IMR-90 (cell line): ENCODE measurements around the gene SERPINH1. TPM values are rescaled to one million over a fixed set of nuclear protein-coding genes. Genes with fewer than 3 reads are reported as not detected.

Source experiments
- ATAC-seq: fragments of 200-7000 bp; cut with Tn5 transposase; 2 replicates; pipeline ENCODE4 v1.9.1; 2020; ENCODE audit warnings: low read depth, mild to moderate bottlenecking, moderate library complexity
- BruUV-seq: library from RNA; stranded (reverse); fragments of 400-500 nt; replicated peaks from 2 replicates; lab custom pipeline; 2021; lab: Mats Ljungman, UMichigan
- CTCF ChIA-PET: fragments of 300-600 bp; formaldehyde crosslinking; extraction: SDS; loops from one replicate; lab custom pipeline; 2021; ENCODE audit warnings: antibody characterized with exemption; lab: Yijun Ruan, JAX
- POLR2A ChIA-PET: fragments of 300-600 bp; sonication (Branson Sonifier 250); formaldehyde crosslinking; loops from one replicate; lab custom pipeline; 2022; ENCODE audit warnings: antibody characterized with exemption; ENCODE audit not compliant: unreplicated experiment; lab: Charles Lee
- DNase-seq: peaks from one replicate; pipeline ENCODE4 v3.0.0; 2013
- H2AFZ ChIP-seq: replicated peaks from 2 replicates; pipeline ENCODE3; 2013; ENCODE audit warnings: low read length, mild to moderate bottlenecking; ENCODE audit not compliant: poor library complexity
- H2AK5ac ChIP-seq: 2 replicates; pipeline ENCODE4 v1.6.1; 2013; ENCODE audit warnings: low read depth, low read length, inconsistent platforms
- H2AK9ac ChIP-seq: replicated peaks from 2 replicates; pipeline ENCODE3; 2013; ENCODE audit warnings: mild to moderate bottlenecking, low read depth, low read length, moderate library complexity; ENCODE audit not compliant: poor library complexity
- H2BK120ac ChIP-seq: 2 replicates; pipeline ENCODE4 v1.6.1; 2013; ENCODE audit warnings: low read depth, low read length, inconsistent platforms
- H2BK15ac ChIP-seq: 3 replicates; pipeline ENCODE4 v1.6.1; 2013; ENCODE audit warnings: low read depth, low read length, inconsistent platforms
- H2BK20ac ChIP-seq: 2 replicates; pipeline ENCODE4 v1.6.1; 2013; ENCODE audit warnings: low read depth, mild to moderate bottlenecking, inconsistent platforms, low read length, moderate library complexity
- H2BK5ac ChIP-seq: 2 replicates; pipeline ENCODE4 v1.6.1; 2013; ENCODE audit warnings: mild to moderate bottlenecking, low read depth, low read length, inconsistent platforms; ENCODE audit not compliant: poor library complexity, severe bottlenecking
- H3K14ac ChIP-seq: replicated peaks from 2 replicates; pipeline ENCODE4 v1.6.1; 2013; ENCODE audit warnings: low read depth, low read length, inconsistent platforms
- H3K18ac ChIP-seq: 2 replicates; pipeline ENCODE4 v1.6.1; 2013; ENCODE audit warnings: low read depth, low read length, control low read depth
- H3K23ac ChIP-seq: 2 replicates; pipeline ENCODE4 v1.6.1; 2013; ENCODE audit warnings: low read depth, low read length, inconsistent platforms
- H3K27ac ChIP-seq: 2 replicates; pipeline ENCODE4 v1.5.1; 2013; ENCODE audit warnings: mild to moderate bottlenecking, control low read depth, low read length; ENCODE audit not compliant: insufficient read depth
- H3K27me3 ChIP-seq: 2 replicates; pipeline ENCODE4 v1.6.1; 2013; ENCODE audit warnings: low read length; ENCODE audit not compliant: control insufficient read depth, insufficient read depth
- H3K36me3 ChIP-seq: 2 replicates; pipeline ENCODE4 v1.6.1; 2013; ENCODE audit warnings: low read length, mixed read lengths; ENCODE audit not compliant: control insufficient read depth, insufficient read depth
- H3K4ac ChIP-seq: 2 replicates; pipeline ENCODE4 v1.6.1; 2013; ENCODE audit warnings: low read depth, low read length, inconsistent platforms
- H3K4me1 ChIP-seq: 2 replicates; pipeline ENCODE4 v1.6.1; 2013; ENCODE audit warnings: low read length, mixed read lengths; ENCODE audit not compliant: control insufficient read depth, insufficient read depth
- H3K4me2 ChIP-seq: 2 replicates; pipeline ENCODE4 v1.6.1; 2013; ENCODE audit warnings: low read depth, mild to moderate bottlenecking, control low read depth, low read length, moderate library complexity
- H3K4me3 ChIP-seq: 2 replicates; pipeline ENCODE4 v1.5.1; 2013; ENCODE audit warnings: low read depth, mild to moderate bottlenecking, control low read depth, low read length, moderate library complexity; ENCODE audit not compliant: insufficient read depth
- H3K56ac ChIP-seq: 2 replicates; pipeline ENCODE4 v1.6.1; 2013; ENCODE audit warnings: low read length, inconsistent platforms; ENCODE audit not compliant: insufficient read depth; ENCODE audit errors: extremely low read depth
- H3K79me1 ChIP-seq, 2 experiments: 2 replicates each; pipeline ENCODE4 v1.6.1; 2013; ENCODE audit warnings: low read length in 2 of 2, inconsistent platforms in 1 of 2, low read depth in 1 of 2
- H3K9ac ChIP-seq: 2 replicates; pipeline ENCODE4 v1.6.1; 2013; ENCODE audit warnings: low read depth, low read length, control low read depth
- H3K9me1 ChIP-seq: 2 replicates; pipeline ENCODE4 v1.6.1; 2013; ENCODE audit warnings: low read length, inconsistent platforms; ENCODE audit not compliant: insufficient read depth
- H3K9me3 ChIP-seq: 2 replicates; pipeline ENCODE4 v1.6.1; 2013; ENCODE audit warnings: low read length; ENCODE audit not compliant: control insufficient read depth, insufficient read depth
- H4K20me1 ChIP-seq: 2 replicates; pipeline ENCODE4 v1.6.1; 2013; ENCODE audit warnings: low read length, inconsistent platforms; ENCODE audit not compliant: insufficient read depth
- H4K5ac ChIP-seq: 2 replicates; pipeline ENCODE4 v1.6.1; 2013; ENCODE audit warnings: mild to moderate bottlenecking, low read depth, low read length, control low read depth
- H4K8ac ChIP-seq, 2 experiments: 2 replicates each; pipeline ENCODE4 v1.6.1; 2013; ENCODE audit warnings: low read depth in 2 of 2, low read length in 2 of 2, control low read depth in 1 of 2, inconsistent platforms in 1 of 2
- H4K91ac ChIP-seq: 2 replicates; pipeline ENCODE4 v1.6.1; 2013; ENCODE audit warnings: low read depth, low read length, inconsistent platforms; ENCODE audit not compliant: insufficient read depth
- BHLHE40 ChIP-seq: fragments of 150-350 bp; IDR thresholded peaks from 2 replicates; pipeline ENCODE4 v1.6.1; 2016; ENCODE audit warnings: mild to moderate bottlenecking, low read depth, low read length
- CEBPB ChIP-seq: IDR thresholded peaks from 2 replicates; pipeline ENCODE4 v1.6.1; 2012; ENCODE audit warnings: low read depth, low read length, improper control_type of control experiment
- CHD1 ChIP-seq: IDR thresholded peaks from 2 replicates; pipeline ENCODE4 v1.6.1; 2012; ENCODE audit warnings: low read depth, low read length, improper control_type of control experiment
- FOS ChIP-seq: fragments of 150-350 bp; IDR thresholded peaks from 2 replicates; pipeline ENCODE4 v1.6.1; 2016; ENCODE audit warnings: low read depth, low read length
- MAZ ChIP-seq: IDR thresholded peaks from 2 replicates; pipeline ENCODE4 v1.6.1; 2012; ENCODE audit warnings: low read depth, mild to moderate bottlenecking, low read length, improper control_type of control experiment, moderate library complexity, borderline replicate concordance
- MXI1 ChIP-seq: IDR thresholded peaks from 2 replicates; pipeline ENCODE4 v1.6.1; 2012; ENCODE audit warnings: low read depth, mild to moderate bottlenecking, low read length, moderate library complexity, borderline replicate concordance
- NFE2L2 ChIP-seq: fragments of 150-350 bp; IDR thresholded peaks from 2 replicates; pipeline ENCODE4 v1.6.1; 2016; ENCODE audit warnings: low read depth, mild to moderate bottlenecking, low read length
- POLR2A ChIP-seq: IDR thresholded peaks from 2 replicates; pipeline ENCODE4 v1.6.1; 2012; ENCODE audit warnings: mild to moderate bottlenecking, low read depth, low read length
- RAD21 ChIP-seq: IDR thresholded peaks from 2 replicates; pipeline ENCODE4 v1.6.1; 2012; ENCODE audit warnings: low read length, improper control_type of control experiment
- RCOR1 ChIP-seq: IDR thresholded peaks from 2 replicates; pipeline ENCODE4 v1.6.1; 2012; ENCODE audit warnings: mild to moderate bottlenecking, low read length, improper control_type of control experiment; ENCODE audit not compliant: insufficient replicate concordance
- RFX5 ChIP-seq: IDR thresholded peaks from 2 replicates; pipeline ENCODE4 v1.8.0; 2012; ENCODE audit warnings: low read depth, mild to moderate bottlenecking, low read length, moderate library complexity
- SMC3 ChIP-seq: fragments of 150-350 bp; IDR thresholded peaks from 2 replicates; pipeline ENCODE4 v1.6.1; 2016; ENCODE audit warnings: low read depth, mild to moderate bottlenecking, antibody characterized with exemption, low read length, moderate library complexity
- WGBS, 2 experiments: methylation state at CpG; one replicate each; pipeline versions ENCODE4 v1.1.5 to v1.1.7; 2013; ENCODE audit warnings: missing lambda C conversion rate in 2 of 2; ENCODE audit not compliant: insufficient read length in 1 of 2; ENCODE audit errors: extremely low coverage in 2 of 2; 5-methylcytosine and 5-hydroxymethylcytosine counted together
- dilution Hi-C: fragments of 300-500 bp; cut with HindIII; formaldehyde crosslinking; loops from one replicate; pipeline ENCODE4 v1.14.3; 2018; ENCODE audit warnings: low sequenced_read_pairs; ENCODE audit not compliant: unreplicated experiment
- in situ Hi-C: fragments of 300-500 bp; cut with MboI; formaldehyde crosslinking; loops from 3 replicates; pipeline ENCODE4 v1.14.3; 2019; ENCODE audit warnings: low sequenced_read_pairs, inconsistent platforms, mixed read lengths
- intact Hi-C: fragments of 100-400 bp; cut with micrococcal nuclease; formaldehyde crosslinking; loops from 2 replicates; pipeline ENCODE4 v1.10.0; 2022
- polyA plus RNA-seq, 3 experiments: library from polyadenylated mRNA; depleted of rRNA; stranded (reverse); fragments of >200 nt; gene quantifications; 2 replicates each; pipeline ENCODE4 v1.2.3, GENCODE V29; 2012; ENCODE audit warnings: low replicate concordance in 1 of 3
- total RNA-seq: library from RNA; depleted of rRNA; stranded (reverse); fragments of >200 nt; gene quantifications from 2 replicates; pipeline ENCODE4 v1.2.3, GENCODE V29; 2012
- TF ChIP-seq, protein P1 (sequence below): conservative IDR thresholded peaks from 2 replicates; pipeline ENCODE4 v1.5.1; 2012; ENCODE audit warnings: mild to moderate bottlenecking, low read depth, low read length, improper control_type of control experiment

The SERPINH1 gene
- total and polyA plus RNA-seq, 2 of the 4 experiments (the other 2 are of a cell fraction), result 841 to 1,857 TPM

- no peak for TF ChIP-seq MAZ
Measured at GRCh38 chr11:75555079-75555811, 6.8 kb upstream of the SERPINH1 start (continued).

- Histone ChIP-seq H2BK20ac (no peak overlapping the region), H3K4ac (no peak overlapping the region), H3K4me3 (no peak overlapping the region), H3K36me3 (no peaks in the 10 kb centered on the region), H2BK15ac (no peak overlapping the region; the same call in 2 of the 3 replicates), H3K23ac (no peak overlapping the region), H3K4me2 (no peak overlapping the region), H4K5ac (no peak overlapping the region), H2AFZ (no peak overlapping the region), H2AK9ac (no peak overlapping the region), H2AK5ac (no peak overlapping the region), H3K27me3 (no peaks in the 10 kb centered on the region), H4K8ac (no peak overlapping the region), H3K56ac (no peak overlapping the region), H3K9ac (no peak overlapping the region), H4K91ac (no peak overlapping the region), H3K4me1 (peaks cover 47% of the 10 kb centered on the region), H3K9me3 (no peaks in the 10 kb centered on the region), H4K20me1 (no peaks in the 10 kb centered on the region), H3K79me1 (peaks cover 13 to 57% of the 10 kb centered on the region in 2 experiments), H3K27ac (no peak overlapping the region), H2BK120ac (no peak overlapping the region), H3K14ac (no peak overlapping the region), H3K18ac (no peak overlapping the region), H2BK5ac (no peak overlapping the region), H3K9me1 (peaks cover 41% of the 10 kb centered on the region)
- POLR2A ChIA-PET, result no interaction called here
- 100% methylated on average over 1 of the region's 3 CpGs; no CpG with 5 or more reads in 1 of the 2 experiments for WGBS, 2 experiments
- ATAC-seq (no peak), DNase-seq (no peak)
- intact Hi-C loops, result no loop called here
- CTCF ChIA-PET, result no interaction called here
- dilution Hi-C loops, result no loop called here
- in situ Hi-C loops, result no loop called here
- no TSS peak for BruUV-seq
- TF ChIP-seq BHLHE40 (no peak), RFX5 (no peak), SMC3 (no peak), FOS (no peak), MAZ (no peak), POLR2A (no peak), MXI1 (no peak), NFE2L2 (no peak), CEBPB (no peak), RAD21 (no peak), RCOR1 (no peak), CHD1 (no peak)
- TF ChIP-seq, protein P1, sequence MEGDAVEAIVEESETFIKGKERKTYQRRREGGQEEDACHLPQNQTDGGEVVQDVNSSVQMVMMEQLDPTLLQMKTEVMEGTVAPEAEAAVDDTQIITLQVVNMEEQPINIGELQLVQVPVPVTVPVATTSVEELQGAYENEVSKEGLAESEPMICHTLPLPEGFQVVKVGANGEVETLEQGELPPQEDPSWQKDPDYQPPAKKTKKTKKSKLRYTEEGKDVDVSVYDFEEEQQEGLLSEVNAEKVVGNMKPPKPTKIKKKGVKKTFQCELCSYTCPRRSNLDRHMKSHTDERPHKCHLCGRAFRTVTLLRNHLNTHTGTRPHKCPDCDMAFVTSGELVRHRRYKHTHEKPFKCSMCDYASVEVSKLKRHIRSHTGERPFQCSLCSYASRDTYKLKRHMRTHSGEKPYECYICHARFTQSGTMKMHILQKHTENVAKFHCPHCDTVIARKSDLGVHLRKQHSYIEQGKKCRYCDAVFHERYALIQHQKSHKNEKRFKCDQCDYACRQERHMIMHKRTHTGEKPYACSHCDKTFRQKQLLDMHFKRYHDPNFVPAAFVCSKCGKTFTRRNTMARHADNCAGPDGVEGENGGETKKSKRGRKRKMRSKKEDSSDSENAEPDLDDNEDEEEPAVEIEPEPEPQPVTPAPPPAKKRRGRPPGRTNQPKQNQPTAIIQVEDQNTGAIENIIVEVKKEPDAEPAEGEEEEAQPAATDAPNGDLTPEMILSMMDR, result no peak
Measured at GRCh38 chr11:75556275-75556674, 5.8 kb upstream of the SERPINH1 start.
